TTC549 (cell line): Measurements from ENCODE around the gene NMT2.
A peak's percentile ranks its signal among the peaks of the same experiment; 100 is the strongest.

Experiments
- FAIRE-seq: peaks from 2 replicates; lab custom pipeline; 2012; peaks lifted over from hg19 to GRCh38; lab: Jason Lieb, UNC

NMT2 gene

GRCh38 chr10:15092855-15093408, 75.6 kb downstream of the NMT2 start:
- no peak for FAIRE-seq

GRCh38 chr10:15091418-15091817, 77.1 kb downstream of the NMT2 start:
- no peak for FAIRE-seq

GRCh38 chr10:15088428-15089261, 79.8 kb downstream of the NMT2 start, which contains the start of gene ACBD7:
Gene ACBD7, minus strand, starts transcription at chr10:15088776. Its CDS starts 48 bp downstream, at chr10:15088728.
- no peak for FAIRE-seq

GRCh38 chr10:15084502-15084922, 84.0 kb downstream of the NMT2 start:
- FAIRE-seq, result peak; percentile 63

- no peak for FAIRE-seq
Observed at GRCh38 chr10:15083674-15084501, 84.6 kb downstream of the NMT2 start.

GRCh38 chr10:15075421-15075820, 93.1 kb downstream of the NMT2 start:
- FAIRE-seq, result no peak

- no peak for FAIRE-seq
Observed at GRCh38 chr10:15072358-15072757, 96.1 kb downstream of the NMT2 start.

- no peak for FAIRE-seq
Observed at GRCh38 chr10:15069230-15069629, 99.3 kb downstream of the NMT2 start.

GRCh38 chr10:15068802-15069201, 99.7 kb downstream of the NMT2 start:
- FAIRE-seq, result no peak

GRCh38 chr10:15067154-15067553, 101.3 kb downstream of the NMT2 start:
- no peak for FAIRE-seq

- no peak for FAIRE-seq
Observed at GRCh38 chr10:15060638-15061037, 107.9 kb downstream of the NMT2 start.

GRCh38 chr10:15059914-15060313, 108.6 kb downstream of the NMT2 start:
- no peak for FAIRE-seq

- FAIRE-seq, result no peak
Observed at GRCh38 chr10:15058689-15059088, 109.8 kb downstream of the NMT2 start.
